ENCODE results near the gene TXLNG.
A peak's percentile ranks its signal among the peaks of the same experiment; 100 is the strongest.

Gene TXLNG

DNA sequence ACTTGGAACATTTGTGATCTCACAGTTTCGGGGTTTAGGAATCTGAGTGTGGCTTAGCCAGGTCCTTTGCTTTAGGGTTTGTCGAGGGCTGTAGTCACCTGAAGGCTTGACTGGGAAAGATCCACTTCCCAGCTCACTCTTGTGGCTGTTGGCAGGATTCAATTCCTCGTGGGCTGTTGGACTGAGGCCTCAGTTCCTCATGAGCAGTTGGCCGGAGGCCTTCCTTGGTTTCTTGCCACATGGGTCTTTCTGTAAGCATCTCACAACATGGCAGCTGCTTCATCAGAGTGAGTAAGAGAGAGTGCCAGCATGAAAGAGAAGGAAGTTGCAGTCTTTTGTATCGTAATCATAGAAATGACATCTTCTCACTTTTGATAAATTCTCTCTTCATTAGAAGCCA is 11.1 kb downstream of the TXLNG start:
- TF ChIP-seq, protein P1, sequence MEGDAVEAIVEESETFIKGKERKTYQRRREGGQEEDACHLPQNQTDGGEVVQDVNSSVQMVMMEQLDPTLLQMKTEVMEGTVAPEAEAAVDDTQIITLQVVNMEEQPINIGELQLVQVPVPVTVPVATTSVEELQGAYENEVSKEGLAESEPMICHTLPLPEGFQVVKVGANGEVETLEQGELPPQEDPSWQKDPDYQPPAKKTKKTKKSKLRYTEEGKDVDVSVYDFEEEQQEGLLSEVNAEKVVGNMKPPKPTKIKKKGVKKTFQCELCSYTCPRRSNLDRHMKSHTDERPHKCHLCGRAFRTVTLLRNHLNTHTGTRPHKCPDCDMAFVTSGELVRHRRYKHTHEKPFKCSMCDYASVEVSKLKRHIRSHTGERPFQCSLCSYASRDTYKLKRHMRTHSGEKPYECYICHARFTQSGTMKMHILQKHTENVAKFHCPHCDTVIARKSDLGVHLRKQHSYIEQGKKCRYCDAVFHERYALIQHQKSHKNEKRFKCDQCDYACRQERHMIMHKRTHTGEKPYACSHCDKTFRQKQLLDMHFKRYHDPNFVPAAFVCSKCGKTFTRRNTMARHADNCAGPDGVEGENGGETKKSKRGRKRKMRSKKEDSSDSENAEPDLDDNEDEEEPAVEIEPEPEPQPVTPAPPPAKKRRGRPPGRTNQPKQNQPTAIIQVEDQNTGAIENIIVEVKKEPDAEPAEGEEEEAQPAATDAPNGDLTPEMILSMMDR (IDR thresholded peaks at IDR 0.05): no peak
- H3K4me2 ChIP-seq (ENCODE audit: low read length): no peak overlapping the region
- no peak overlapping the region for H3K27ac ChIP-seq
- H3K27me3 ChIP-seq (ENCODE audit: control insufficient read depth, insufficient read depth, low read length): no peaks in the 10 kb centered on the region
- H3K79me2 ChIP-seq: peaks cover 1% of the 10 kb centered on the region
- H3K4me1 ChIP-seq: no peaks in the 10 kb centered on the region
- H3K9ac ChIP-seq: no peak overlapping the region
- H3K9me3 ChIP-seq (ENCODE audit: control insufficient read depth, low read length): no peaks in the 10 kb centered on the region
- no peak overlapping the region for H3K4me3 ChIP-seq (ENCODE audit: low read depth, low read length)
- H2AFZ ChIP-seq: no peak overlapping the region
- H3K36me3 ChIP-seq (ENCODE audit: control insufficient read depth, insufficient read depth, low read length): no peaks in the 10 kb centered on the region

GRCh38 chrX:16797841-16798240 is 11.6 kb downstream of the TXLNG start:
- Histone ChIP-seq H3K4me1 (no peaks in the 10 kb centered on the region), H3K4me3 (ENCODE audit: low read depth, low read length) (no peak overlapping the region), H2AFZ (no peak overlapping the region), H3K79me2 (no peaks in the 10 kb centered on the region), H3K9ac (no peak overlapping the region), H3K9me3 (ENCODE audit: control insufficient read depth, low read length) (no peaks in the 10 kb centered on the region), H3K36me3 (ENCODE audit: control insufficient read depth, insufficient read depth, low read length) (no peaks in the 10 kb centered on the region), H3K27ac (no peak overlapping the region), H3K4me2 (ENCODE audit: low read length) (no peak overlapping the region), H3K27me3 (ENCODE audit: control insufficient read depth, insufficient read depth, low read length) (no peaks in the 10 kb centered on the region)
- TF ChIP-seq, protein P1 (IDR thresholded peaks at IDR 0.05): no peak

DNA sequence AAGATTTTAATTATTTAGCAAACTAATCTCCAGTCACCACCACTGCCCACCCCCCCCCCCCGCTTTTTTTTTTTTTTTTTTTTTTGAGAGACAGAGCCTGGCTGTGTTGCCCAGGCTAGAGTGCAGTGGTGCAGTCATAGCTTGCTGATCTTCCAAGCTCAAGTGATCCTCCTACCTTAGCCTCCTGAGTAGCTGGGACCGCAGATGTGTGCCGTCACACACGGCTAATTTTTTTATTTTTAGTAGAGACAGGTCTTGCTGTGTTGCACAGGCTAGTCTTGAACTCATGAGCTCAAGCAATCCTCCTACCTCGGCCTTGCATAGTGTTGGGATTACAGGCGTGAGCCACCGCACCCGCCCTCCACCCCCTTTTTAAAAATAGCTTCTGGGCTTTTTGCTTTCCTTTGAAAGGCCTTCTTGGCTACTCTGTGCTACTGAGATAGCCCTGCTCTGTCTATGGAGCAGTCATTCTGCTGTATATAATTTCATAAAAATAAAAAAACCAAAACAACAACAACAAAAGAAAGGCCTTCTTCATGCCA is 18.7 kb downstream of the TXLNG start:
- no peaks in the 10 kb centered on the region for H3K36me3 ChIP-seq (ENCODE audit: control insufficient read depth, insufficient read depth, low read length)
- H3K9me3 ChIP-seq (ENCODE audit: control insufficient read depth, low read length): no peaks in the 10 kb centered on the region
- no peak overlapping the region for H3K27ac ChIP-seq
- H3K27me3 ChIP-seq (ENCODE audit: control insufficient read depth, insufficient read depth, low read length): no peaks in the 10 kb centered on the region
- TF ChIP-seq, protein P1 (IDR thresholded peaks at IDR 0.05): no peak
- no peak overlapping the region for H3K9ac ChIP-seq
- H3K4me2 ChIP-seq (ENCODE audit: low read length): no peak overlapping the region
- no peak overlapping the region for H2AFZ ChIP-seq
- H3K4me3 ChIP-seq (ENCODE audit: low read depth, low read length): no peak overlapping the region
- H3K4me1 ChIP-seq: no peaks in the 10 kb centered on the region
- H3K79me2 ChIP-seq: peaks cover 4% of the 10 kb centered on the region

DNA sequence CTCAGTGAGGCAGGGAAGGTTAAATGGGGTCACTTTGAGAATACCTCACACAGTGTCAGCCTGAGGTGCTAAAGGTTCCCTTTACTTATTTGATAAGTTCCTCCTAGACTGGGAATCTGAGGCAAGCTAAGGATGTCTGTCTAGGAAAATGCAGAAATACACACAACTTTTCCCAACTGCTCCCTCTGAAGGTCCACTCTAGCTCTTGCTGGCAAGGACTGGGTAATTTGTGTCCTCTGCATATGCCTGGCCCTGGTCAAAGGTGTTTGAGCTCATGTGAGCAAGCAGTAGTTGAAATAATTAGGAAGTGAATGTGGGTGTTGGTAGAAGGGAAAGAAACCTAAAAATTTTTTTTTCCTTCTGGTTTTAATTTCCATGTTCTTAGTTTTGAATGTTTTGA is 21.3 kb downstream of the TXLNG start:
- Histone ChIP-seq H3K4me2 (ENCODE audit: low read length) (no peak overlapping the region), H3K27me3 (ENCODE audit: control insufficient read depth, insufficient read depth, low read length) (no peaks in the 10 kb centered on the region), H3K9ac (no peak overlapping the region), H3K36me3 (ENCODE audit: control insufficient read depth, insufficient read depth, low read length) (no peaks in the 10 kb centered on the region), H3K4me3 (ENCODE audit: low read depth, low read length) (no peak overlapping the region), H3K27ac (no peak overlapping the region), H3K79me2 (peaks cover 8% of the 10 kb centered on the region), H2AFZ (no peak overlapping the region), H3K4me1 (no peaks in the 10 kb centered on the region), H3K9me3 (ENCODE audit: control insufficient read depth, low read length) (no peaks in the 10 kb centered on the region)
- TF ChIP-seq, protein P1 (IDR thresholded peaks at IDR 0.05): no peak

DNA sequence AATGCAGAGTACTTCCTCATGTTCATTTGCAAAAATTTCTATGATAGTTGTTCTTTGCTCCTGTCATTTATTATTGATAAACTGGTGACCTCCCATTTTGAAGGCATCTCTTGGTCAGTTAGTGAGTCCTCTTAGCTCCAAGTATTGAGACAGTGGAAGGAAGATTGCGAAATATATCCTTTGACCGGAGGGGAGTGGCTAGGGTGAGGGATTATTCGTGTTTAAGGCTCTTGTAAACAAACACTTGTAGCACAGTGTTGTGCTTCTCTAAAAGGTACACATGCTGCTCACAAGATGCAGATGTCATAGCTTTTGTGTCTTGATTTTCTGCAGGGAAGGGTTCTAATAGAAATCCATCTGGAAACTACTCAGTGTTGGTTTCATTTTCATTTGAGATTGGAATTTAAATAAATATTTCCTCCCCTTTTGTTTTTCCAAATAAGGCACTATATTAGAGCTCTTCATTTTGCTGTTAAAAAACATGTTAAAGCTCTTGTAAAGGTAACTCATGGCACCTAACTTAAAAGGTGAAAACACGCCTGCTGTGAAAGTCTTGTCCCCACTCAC is 21.8 kb downstream of the TXLNG start:
- Histone ChIP-seq H3K4me1 (no peaks in the 10 kb centered on the region), H3K79me2 (peaks cover 8% of the 10 kb centered on the region), H3K9ac (no peak overlapping the region), H3K36me3 (ENCODE audit: control insufficient read depth, insufficient read depth, low read length) (no peaks in the 10 kb centered on the region), H3K4me3 (ENCODE audit: low read depth, low read length) (peak overlapping the region; percentile 6), H3K27ac (no peak overlapping the region), H3K9me3 (ENCODE audit: control insufficient read depth, low read length) (no peaks in the 10 kb centered on the region), H3K27me3 (ENCODE audit: control insufficient read depth, insufficient read depth, low read length) (no peaks in the 10 kb centered on the region), H3K4me2 (ENCODE audit: low read length) (no peak overlapping the region), H2AFZ (no peak overlapping the region)
- TF ChIP-seq, protein P1 (IDR thresholded peaks at IDR 0.05): no peak

Data from parathyroid adenoma (tissue), 2 donors.